Central memory CD8-positive, alpha-beta T cell (primary cell): ENCODE data around the gene ANKRD45.
"Not testable (repeated sequence)": the region's sequence is repeated elsewhere in the genome, so short reads cannot be mapped to it uniquely, and the experiment has no call there.

ENCODE experiments used
- ATAC-seq: fragments of 150-1000 bp; cut with Tn5 transposase; replicated peaks from 2 replicates; pipeline ENCODE4 v1.10.0; 2022; ENCODE audit warnings: mild to moderate bottlenecking, moderate FRiP score, moderate number of reproducible peaks; ENCODE audit not compliant: poor library complexity, severe bottlenecking; ENCODE audit errors: extremely low read depth
- DNase-seq, 2 donors: peaks; one replicate each; pipeline ENCODE4 v3.0.0; 2021; ENCODE audit warnings: low spot score in 2 of 2
- H3K27ac Mint-ChIP-seq: one replicate; pipeline ENCODE4 v1.8.0; 2022; ENCODE audit warnings: low read depth, mild to moderate bottlenecking, moderate library complexity, mixed read lengths
- H3K27me3 Mint-ChIP-seq: one replicate; pipeline ENCODE4 v1.8.0; 2022; ENCODE audit warnings: mixed read lengths
- H3K36me3 Mint-ChIP-seq: one replicate; pipeline ENCODE4 v1.8.0; 2022; ENCODE audit warnings: mild to moderate bottlenecking, moderate library complexity, mixed read lengths; ENCODE audit not compliant: insufficient read depth
- H3K4me1 Mint-ChIP-seq: one replicate; pipeline ENCODE4 v1.8.0; 2022; ENCODE audit warnings: mixed read lengths
- H3K4me3 Mint-ChIP-seq: one replicate; pipeline ENCODE4 v1.8.0; 2022; ENCODE audit warnings: mild to moderate bottlenecking, moderate library complexity, mixed read lengths
- H3K9me3 Mint-ChIP-seq: one replicate; pipeline ENCODE4 v1.8.0; 2022; ENCODE audit warnings: mixed read lengths

ANKRD45 gene

GRCh38 chr1:173591138-173591537 is 78.5 kb downstream of the ANKRD45 start:
- H3K9me3 Mint-ChIP-seq, H3K4me3 Mint-ChIP-seq, DNase-seq, H3K27me3 Mint-ChIP-seq, H3K36me3 Mint-ChIP-seq, H3K4me1 Mint-ChIP-seq, H3K27ac Mint-ChIP-seq, ATAC-seq: not testable (repeated sequence)

GRCh38 chr1:173590557-173590956 is 79.1 kb downstream of the ANKRD45 start:
- peaks cover 7% of the 10 kb centered on the region for H3K4me1 Mint-ChIP-seq

GRCh38 chr1:173581383-173582079 is 88.1 kb downstream of the ANKRD45 start:
- H3K4me3 Mint-ChIP-seq: no peak overlapping the region
- no peak for ATAC-seq
- H3K36me3 Mint-ChIP-seq: no peaks in the 10 kb centered on the region
- no peaks in the 10 kb centered on the region for H3K9me3 Mint-ChIP-seq
- no peaks in the 10 kb centered on the region for H3K4me1 Mint-ChIP-seq
- no peak for DNase-seq
- H3K27me3 Mint-ChIP-seq: peaks cover 9% of the 10 kb centered on the region
- no peak overlapping the region for H3K27ac Mint-ChIP-seq

More at GRCh38 chr1:173590557-173590956, 79.1 kb downstream of the ANKRD45 start:
- no peak overlapping the region for H3K27ac Mint-ChIP-seq
- DNase-seq: no peak
- H3K9me3 Mint-ChIP-seq: no peaks in the 10 kb centered on the region
- no peak overlapping the region for H3K4me3 Mint-ChIP-seq
- ATAC-seq: no peak
- H3K27me3 Mint-ChIP-seq: no peaks in the 10 kb centered on the region
- H3K36me3 Mint-ChIP-seq: no peaks in the 10 kb centered on the region

GRCh38 chr1:173580658-173581057 is 89.0 kb downstream of the ANKRD45 start:
- H3K4me1 Mint-ChIP-seq: no peaks in the 10 kb centered on the region
- no peak overlapping the region for H3K4me3 Mint-ChIP-seq
- no peaks in the 10 kb centered on the region for H3K36me3 Mint-ChIP-seq
- no peaks in the 10 kb centered on the region for H3K9me3 Mint-ChIP-seq
- no peak overlapping the region for H3K27ac Mint-ChIP-seq
- DNase-seq: no peak
- H3K27me3 Mint-ChIP-seq: peaks cover 9% of the 10 kb centered on the region
- no peak for ATAC-seq

- no peak for ATAC-seq
Measured at GRCh38 chr1:173580071-173580470, 89.6 kb downstream of the ANKRD45 start.

GRCh38 chr1:173573596-173573995 is 96.1 kb downstream of the ANKRD45 start:
- Mint-ChIP-seq H3K9me3 (no peaks in the 10 kb centered on the region), H3K4me1 (no peaks in the 10 kb centered on the region), H3K4me3 (no peak overlapping the region), H3K27ac (no peak overlapping the region), H3K36me3 (no peaks in the 10 kb centered on the region), H3K27me3 (no peaks in the 10 kb centered on the region)
- DNase-seq (no peak), ATAC-seq (no peak)

More at GRCh38 chr1:173580071-173580470, 89.6 kb downstream of the ANKRD45 start:
- no peaks in the 10 kb centered on the region for H3K9me3 Mint-ChIP-seq
- H3K36me3 Mint-ChIP-seq: no peaks in the 10 kb centered on the region
- DNase-seq: no peak
- no peak overlapping the region for H3K4me3 Mint-ChIP-seq
- peaks cover 9% of the 10 kb centered on the region for H3K27me3 Mint-ChIP-seq
- H3K27ac Mint-ChIP-seq: no peak overlapping the region
- H3K4me1 Mint-ChIP-seq: no peaks in the 10 kb centered on the region

- H3K27me3 Mint-ChIP-seq: peaks cover 12% of the 10 kb centered on the region
- H3K36me3 Mint-ChIP-seq: no peaks in the 10 kb centered on the region
- H3K4me3 Mint-ChIP-seq: no peak overlapping the region
- peaks cover 5% of the 10 kb centered on the region for H3K9me3 Mint-ChIP-seq
- no peak for ATAC-seq
- no peak overlapping the region for H3K27ac Mint-ChIP-seq
- no peaks in the 10 kb centered on the region for H3K4me1 Mint-ChIP-seq
- no peak for DNase-seq
Measured at GRCh38 chr1:173572201-173572873, 97.3 kb downstream of the ANKRD45 start.

GRCh38 chr1:173570370-173571007 is 99.2 kb downstream of the ANKRD45 start:
- ATAC-seq (no peak), DNase-seq (no peak)
- Mint-ChIP-seq H3K4me1 (no peaks in the 10 kb centered on the region), H3K9me3 (peaks cover 14% of the 10 kb centered on the region), H3K27ac (no peak overlapping the region), H3K4me3 (no peak overlapping the region), H3K27me3 (peaks cover 21% of the 10 kb centered on the region), H3K36me3 (no peaks in the 10 kb centered on the region)

- Mint-ChIP-seq H3K4me1 (no peaks in the 10 kb centered on the region), H3K4me3 (no peak overlapping the region)
Measured at GRCh38 chr1:173568483-173568882, 101.2 kb downstream of the ANKRD45 start.

GRCh38 chr1:173563846-173564245 is 105.8 kb downstream of the ANKRD45 start:
- H3K36me3 Mint-ChIP-seq, H3K4me3 Mint-ChIP-seq, DNase-seq, H3K4me1 Mint-ChIP-seq, ATAC-seq, H3K27ac Mint-ChIP-seq: not testable (repeated sequence)
- H3K9me3 Mint-ChIP-seq: peaks cover 19% of the 10 kb centered on the region
- H3K27me3 Mint-ChIP-seq: peaks cover 21% of the 10 kb centered on the region

More at GRCh38 chr1:173568483-173568882, 101.2 kb downstream of the ANKRD45 start:
- Mint-ChIP-seq H3K27ac (no peak overlapping the region), H3K27me3 (peaks cover 21% of the 10 kb centered on the region), H3K36me3 (no peaks in the 10 kb centered on the region), H3K9me3 (peaks cover 19% of the 10 kb centered on the region)
- ATAC-seq (no peak), DNase-seq (no peak)

GRCh38 chr1:173562813-173563212 is 106.8 kb downstream of the ANKRD45 start:
- Mint-ChIP-seq H3K36me3 (no peaks in the 10 kb centered on the region), H3K27ac (no peak overlapping the region), H3K4me3 (no peak overlapping the region), H3K4me1 (no peaks in the 10 kb centered on the region), H3K27me3 (peaks cover 13% of the 10 kb centered on the region), H3K9me3 (peaks cover 19% of the 10 kb centered on the region)
- DNase-seq (no peak), ATAC-seq (no peak)

GRCh38 chr1:173561263-173561662 is 108.4 kb downstream of the ANKRD45 start:
- no peak for DNase-seq

More at GRCh38 chr1:173561263-173561662, 108.4 kb downstream of the ANKRD45 start:
- Mint-ChIP-seq H3K36me3 (no peaks in the 10 kb centered on the region), H3K27ac (no peak overlapping the region), H3K27me3 (no peaks in the 10 kb centered on the region), H3K4me3 (no peak overlapping the region), H3K4me1 (no peaks in the 10 kb centered on the region), H3K9me3 (peaks cover 5% of the 10 kb centered on the region)
- no peak for ATAC-seq
